NCI-H2227 (cell line): ENCODE results near the gene PHIP.

ENCODE experiments used
- DNase-seq: peaks from one replicate; lab custom pipeline; 2025; ENCODE audit not compliant: unreplicated experiment; lab: John Stamatoyannopoulos, UW

PHIP gene

GRCh38 chr6:79071547-79071946, 6.5 kb downstream of the PHIP start:
- DNase-seq: no peak

- no peak for DNase-seq
Observed at GRCh38 chr6:79070206-79070825, 7.7 kb downstream of the PHIP start.

- DNase-seq: no peak
Observed at GRCh38 chr6:79066828-79067227, 11.2 kb downstream of the PHIP start.

GRCh38 chr6:79066330-79066729, 11.7 kb downstream of the PHIP start:
- DNase-seq: no peak

- no peak for DNase-seq
Observed at GRCh38 chr6:79065232-79065631, 12.8 kb downstream of the PHIP start.

- no peak for DNase-seq
Observed at GRCh38 chr6:79064635-79065034, 13.4 kb downstream of the PHIP start.

- no peak for DNase-seq
Observed at GRCh38 chr6:79062708-79063107, 15.3 kb downstream of the PHIP start.

GRCh38 chr6:79057746-79058145, 20.3 kb downstream of the PHIP start:
- DNase-seq: no peak

- DNase-seq: no peak
Observed at GRCh38 chr6:79056226-79056625, 21.8 kb downstream of the PHIP start.

- peak; percentile 5 for DNase-seq
Observed at GRCh38 chr6:79048611-79049010, 29.4 kb downstream of the PHIP start.

GRCh38 chr6:79047072-79047471, 31.0 kb downstream of the PHIP start:
- DNase-seq: no peak

- DNase-seq: no peak
Observed at GRCh38 chr6:79045966-79046365, 32.1 kb downstream of the PHIP start.

- DNase-seq: no peak
Observed at GRCh38 chr6:79042799-79043126, 35.3 kb downstream of the PHIP start.

- no peak for DNase-seq
Observed at GRCh38 chr6:79042088-79042798, 35.8 kb downstream of the PHIP start.

GRCh38 chr6:79040083-79040482, 38.0 kb downstream of the PHIP start:
- DNase-seq: no peak

- DNase-seq: no peak
Observed at GRCh38 chr6:79038061-79038460, 40.0 kb downstream of the PHIP start.

- no peak for DNase-seq
Observed at GRCh38 chr6:79034865-79035264, 43.2 kb downstream of the PHIP start.

- DNase-seq: no peak
Observed at GRCh38 chr6:79033279-79033678, 44.8 kb downstream of the PHIP start.

GRCh38 chr6:79031821-79032590, 46.0 kb downstream of the PHIP start:
- DNase-seq: no peak

- DNase-seq: no peak
Observed at GRCh38 chr6:79030511-79030910, 47.5 kb downstream of the PHIP start.

- DNase-seq: no peak
Observed at GRCh38 chr6:79030023-79030422, 48.0 kb downstream of the PHIP start.

GRCh38 chr6:79028641-79029314, 49.3 kb downstream of the PHIP start:
- DNase-seq: no peak
